GM18519 (cell line): ENCODE results near the gene SLC2A4.
A peak's percentile ranks its signal among the peaks of the same experiment; 100 is the strongest.
"Not testable (repeated sequence)": the region's sequence is repeated elsewhere in the genome, so short reads cannot be mapped to it uniquely, and the experiment has no call there.

ENCODE experiments used
- ATAC-seq: cut with Tn5 transposase; IDR thresholded peaks from one replicate; pipeline ENCODE4 v1.9.1; 2021; ENCODE audit warnings: mild to moderate bottlenecking, moderate library complexity; ENCODE audit not compliant: unreplicated experiment, low FRiP score

Gene SLC2A4

DNA sequence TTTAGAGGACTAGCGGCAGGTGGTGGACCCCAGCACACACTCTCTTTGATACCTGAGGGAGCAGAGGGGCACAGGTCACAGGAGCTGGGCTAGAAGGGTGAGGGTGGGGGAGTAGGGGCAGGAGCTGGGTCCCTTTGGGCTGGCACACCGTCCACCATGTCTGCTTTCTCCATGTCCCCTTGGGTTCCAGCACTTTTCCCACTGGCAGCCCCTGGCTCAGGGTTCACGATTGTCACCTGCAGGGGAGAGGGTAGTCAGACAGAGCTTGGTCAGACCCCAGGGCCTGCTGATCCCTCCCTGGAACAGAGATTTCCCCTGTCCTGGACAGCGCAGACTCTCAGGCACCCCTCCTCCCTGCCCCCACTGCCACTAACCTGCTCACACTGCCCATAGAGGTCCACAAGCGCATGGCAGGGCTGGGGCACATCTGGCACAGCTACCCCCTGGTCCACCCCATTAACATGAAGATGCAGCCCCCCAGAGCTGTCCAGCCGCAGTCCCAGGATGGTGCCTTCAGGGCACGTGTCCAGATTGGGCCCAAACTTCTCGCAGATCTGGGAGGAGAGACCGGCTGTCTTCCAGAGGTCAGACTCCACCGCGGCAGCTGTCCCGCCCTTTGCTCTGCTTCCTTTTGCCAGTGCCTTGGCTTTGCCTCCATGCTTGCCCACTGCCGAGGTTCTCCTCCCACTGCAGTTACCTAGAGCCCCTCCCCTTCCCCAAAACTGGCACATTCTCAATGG lies 36.8 kb downstream of the SLC2A4 start:
- ATAC-seq, result no peak

DNA sequence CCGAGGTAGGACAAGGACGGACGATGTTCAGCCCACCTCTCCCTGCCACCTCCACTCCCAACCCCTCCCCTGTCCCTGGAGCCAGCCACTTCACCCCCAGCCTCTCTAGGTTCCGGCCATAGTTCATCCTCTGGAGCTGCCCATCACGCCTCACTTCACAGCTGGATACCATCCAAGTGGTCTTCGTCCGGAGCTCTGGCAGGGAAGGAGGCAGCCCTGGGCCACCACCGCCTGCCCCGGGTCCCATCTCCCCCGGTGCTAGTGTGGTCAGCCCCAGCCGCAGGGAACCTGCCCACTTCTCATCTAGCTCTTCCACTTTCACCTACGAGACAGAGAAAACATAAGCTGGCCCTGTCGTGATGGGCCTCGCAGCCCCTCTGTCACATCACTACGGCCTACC lies 39.9 kb downstream of the SLC2A4 start:
- ATAC-seq, result no peak

DNA sequence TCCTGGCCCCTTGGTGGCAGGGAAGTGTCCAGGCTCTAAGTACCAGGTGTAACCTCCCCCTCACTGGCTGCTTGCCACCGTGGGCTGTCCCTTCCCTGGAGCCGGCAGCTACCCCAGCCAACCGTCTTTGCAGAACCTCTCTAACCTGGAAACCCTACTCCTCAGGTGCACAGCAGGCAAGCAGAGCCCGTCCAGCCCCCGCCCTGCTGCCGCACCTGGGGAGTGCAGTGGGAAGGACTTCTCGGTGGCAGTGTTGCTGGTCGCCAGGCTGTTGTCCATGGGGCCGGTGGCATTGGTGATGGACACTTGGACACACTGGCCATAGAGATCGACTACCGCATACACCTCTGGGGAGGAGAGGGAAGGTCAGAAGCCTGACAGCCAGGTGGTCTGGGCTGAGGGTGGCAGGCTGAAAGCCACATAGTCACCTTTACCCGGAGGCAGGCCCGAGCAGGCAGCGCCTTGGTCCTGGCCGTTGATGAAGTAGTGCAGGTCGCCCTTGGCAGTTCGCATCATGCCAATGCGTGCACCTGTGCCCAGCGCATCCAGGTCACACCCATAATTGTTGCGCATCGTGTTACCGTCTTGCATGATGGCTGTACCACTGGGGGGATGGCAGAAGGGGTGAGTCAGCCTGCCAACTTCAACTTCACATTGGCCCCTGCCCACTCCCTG lies 41.1 kb downstream of the SLC2A4 start:
- ATAC-seq, result no peak

DNA sequence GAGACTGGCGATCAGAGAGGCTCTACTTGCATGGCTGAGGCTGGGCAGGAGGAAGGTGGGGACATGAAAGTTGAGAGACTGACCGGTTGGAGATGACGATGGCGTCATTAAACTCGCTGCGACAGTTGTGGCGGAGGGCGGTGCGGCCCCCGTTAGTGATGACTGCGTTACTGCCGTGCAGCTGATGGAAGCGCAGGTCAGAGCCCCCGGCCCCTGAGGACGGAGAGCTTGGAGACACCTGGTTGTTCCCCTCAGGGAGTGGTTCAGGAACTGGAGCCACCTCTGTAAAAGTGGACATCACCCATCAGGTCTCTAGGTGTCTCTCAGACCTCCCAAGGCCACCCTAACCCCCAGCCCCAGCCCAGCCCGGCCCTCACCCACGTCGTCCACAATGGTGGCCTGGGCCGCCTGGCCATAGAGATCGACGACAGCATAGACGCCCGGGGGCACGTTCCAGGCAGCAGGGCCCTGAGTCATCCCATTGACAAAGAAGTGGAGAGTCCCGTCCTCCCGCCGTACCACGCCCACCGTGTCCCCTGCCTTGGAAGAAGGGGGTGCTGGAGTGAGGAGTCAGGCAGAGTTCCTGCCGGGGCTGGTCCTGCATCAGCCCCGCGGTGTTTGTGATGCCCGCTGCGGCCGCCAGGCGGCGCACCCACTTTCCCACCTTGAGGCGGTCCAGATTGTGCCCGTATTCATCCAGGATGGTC lies 42.4 kb downstream of the SLC2A4 start:
- ATAC-seq, result no peak

DNA sequence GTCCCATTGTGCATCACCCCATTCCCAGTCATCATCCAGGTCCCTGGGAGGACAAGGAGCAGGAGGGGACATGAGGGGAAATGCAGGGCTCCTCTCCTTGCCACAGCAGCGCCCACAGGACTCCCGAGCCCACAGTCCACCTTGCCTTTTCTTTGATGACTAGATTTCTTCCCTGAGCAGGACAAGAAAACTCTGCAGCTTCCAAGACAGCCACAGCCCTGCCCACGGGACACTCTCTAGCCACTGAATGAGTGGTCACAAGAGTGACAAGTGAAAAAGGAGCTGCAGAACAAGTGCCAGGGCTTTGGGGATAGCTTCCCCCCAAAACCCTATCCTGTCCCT lies 42.9 kb downstream of the SLC2A4 start:
- no peak for ATAC-seq

DNA sequence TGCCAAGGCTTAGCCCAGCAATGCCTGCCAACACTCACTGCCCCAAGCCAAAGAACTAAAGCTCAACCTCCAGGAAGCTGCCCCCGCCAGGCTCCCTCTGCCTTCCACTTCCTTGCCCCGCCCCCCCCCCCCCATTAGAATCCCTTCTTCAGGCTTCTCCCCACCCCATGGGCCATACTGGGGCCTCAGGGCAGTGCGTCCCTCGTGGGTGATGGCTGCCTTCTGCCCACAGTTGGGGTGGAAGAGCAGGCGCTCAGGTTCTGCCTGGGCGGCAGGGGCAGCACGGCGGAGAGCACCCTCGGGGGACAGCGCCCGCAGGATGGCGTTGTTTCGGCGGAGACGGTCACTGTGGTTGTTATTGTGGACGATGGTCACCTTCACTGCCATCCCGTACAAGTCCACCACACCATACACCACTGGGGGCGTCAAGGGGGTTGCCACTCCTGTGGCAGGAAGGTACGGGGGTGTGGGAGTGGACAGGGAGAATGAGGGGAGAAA lies 43.6 kb downstream of the SLC2A4 start:
- no peak for ATAC-seq

DNA sequence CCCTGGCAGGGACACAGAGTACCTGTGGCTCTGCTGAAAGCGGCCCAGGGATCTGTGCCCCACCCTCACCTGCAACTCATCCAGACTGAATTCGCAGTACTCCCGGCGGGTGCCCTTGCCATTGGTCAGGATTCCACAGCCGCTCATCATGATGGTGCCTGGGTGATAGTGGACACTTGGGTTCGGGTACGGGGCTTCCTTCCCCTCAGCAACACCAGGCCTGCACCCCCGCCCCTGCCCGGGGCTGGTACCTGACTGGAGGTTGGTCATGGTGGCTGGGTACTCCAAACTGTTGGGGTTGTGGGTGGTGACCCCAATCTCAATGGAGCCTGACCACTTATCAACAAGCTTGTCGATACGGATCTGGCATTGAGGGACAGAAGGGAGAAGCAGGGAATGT lies 44.7 kb downstream of the SLC2A4 start:
- ATAC-seq, result no peak

DNA sequence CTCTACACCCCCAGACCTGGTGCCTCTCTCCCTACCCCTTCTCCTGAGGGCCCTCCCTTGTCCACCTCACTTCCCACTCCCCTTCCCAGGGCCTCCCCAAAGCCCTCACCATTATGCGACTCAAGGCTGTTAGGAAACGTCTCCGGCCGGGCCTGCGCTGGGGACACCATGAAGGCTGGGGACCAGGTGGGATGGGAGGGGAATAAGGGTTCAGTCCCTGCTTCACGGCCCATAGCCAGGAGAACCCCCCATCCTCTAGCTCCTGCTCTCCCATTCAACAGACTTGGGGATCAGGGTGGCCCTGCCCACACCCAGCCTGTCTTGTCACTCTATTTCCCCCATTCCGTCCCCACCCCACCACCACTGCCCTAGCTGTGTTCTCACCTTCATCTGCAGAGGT lies 45.5 kb downstream of the SLC2A4 start:
- ATAC-seq, result no peak

DNA sequence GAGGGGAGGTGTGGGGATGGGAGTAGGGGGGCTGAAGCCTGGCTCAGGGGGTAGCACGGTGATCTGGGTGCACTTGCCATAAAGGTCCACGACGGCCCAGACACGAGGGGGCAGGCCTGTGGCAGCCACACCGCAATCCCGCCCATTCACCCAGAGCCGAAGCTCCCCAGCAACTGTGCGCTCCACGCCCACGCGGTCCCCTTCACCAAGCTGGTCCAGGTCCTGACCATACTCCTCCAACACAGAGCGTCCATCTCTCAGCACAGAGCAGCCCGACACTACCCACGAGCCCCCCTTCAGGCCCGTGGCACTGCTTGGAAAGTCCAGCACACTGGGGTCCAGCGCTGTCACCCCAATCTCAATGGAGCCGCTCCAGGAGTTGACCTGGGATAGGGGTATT lies 46.0 kb downstream of the SLC2A4 start:
- ATAC-seq, result no peak

DNA sequence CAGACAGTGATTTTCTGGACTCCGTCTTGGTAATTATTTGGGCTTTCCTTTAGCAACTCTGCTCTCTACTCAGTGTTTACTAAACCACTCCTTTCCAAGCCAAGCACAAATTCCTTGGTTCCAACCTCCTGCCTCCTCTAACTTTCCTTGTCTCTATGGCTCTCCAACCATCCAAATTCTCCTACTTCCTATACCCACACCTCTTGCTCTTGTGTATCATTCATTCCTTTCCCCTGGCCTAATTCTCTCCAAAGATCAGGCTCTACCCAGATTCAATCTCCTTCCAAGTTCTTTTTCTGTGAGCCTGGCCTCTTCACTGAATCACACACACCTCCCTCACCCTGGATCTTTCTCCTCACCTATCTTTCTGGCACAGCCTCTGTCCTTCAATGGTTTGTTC lies 46.5 kb downstream of the SLC2A4 start:
- no peak for ATAC-seq

DNA sequence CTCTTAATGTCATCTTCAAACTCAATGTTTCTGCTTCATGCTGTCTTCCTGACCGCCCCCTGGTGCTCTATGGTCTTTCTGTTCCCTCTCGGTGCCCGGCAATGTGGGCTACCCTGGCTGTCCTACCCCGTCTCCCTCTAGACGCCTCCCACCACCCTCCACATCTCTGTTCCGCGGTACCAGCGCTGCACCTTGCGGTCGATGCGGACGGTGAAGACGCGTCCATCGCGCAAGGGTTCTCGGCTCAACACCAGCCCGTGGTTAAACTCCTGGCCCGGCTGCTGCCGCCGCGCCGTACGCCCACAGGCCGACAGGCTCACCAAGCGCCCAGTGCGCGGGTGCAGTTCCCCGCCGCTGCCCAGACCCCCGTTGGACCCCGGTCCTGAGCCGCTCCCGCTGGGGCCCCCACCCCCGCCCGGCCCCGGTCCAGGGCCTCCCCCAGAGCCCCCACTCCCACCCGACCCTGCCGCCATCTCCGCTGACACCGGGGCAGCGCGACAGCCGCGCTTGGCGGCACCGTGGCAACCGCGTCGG lies 47.4 kb downstream of the SLC2A4 start, which contains the start of gene NEURL4:
Gene NEURL4, minus strand, starts transcription at position 496 of the 534 bp plus-strand sequence. Its CDS starts 23 bp downstream, at position 473.
- ATAC-seq, result peak; percentile 43

DNA sequence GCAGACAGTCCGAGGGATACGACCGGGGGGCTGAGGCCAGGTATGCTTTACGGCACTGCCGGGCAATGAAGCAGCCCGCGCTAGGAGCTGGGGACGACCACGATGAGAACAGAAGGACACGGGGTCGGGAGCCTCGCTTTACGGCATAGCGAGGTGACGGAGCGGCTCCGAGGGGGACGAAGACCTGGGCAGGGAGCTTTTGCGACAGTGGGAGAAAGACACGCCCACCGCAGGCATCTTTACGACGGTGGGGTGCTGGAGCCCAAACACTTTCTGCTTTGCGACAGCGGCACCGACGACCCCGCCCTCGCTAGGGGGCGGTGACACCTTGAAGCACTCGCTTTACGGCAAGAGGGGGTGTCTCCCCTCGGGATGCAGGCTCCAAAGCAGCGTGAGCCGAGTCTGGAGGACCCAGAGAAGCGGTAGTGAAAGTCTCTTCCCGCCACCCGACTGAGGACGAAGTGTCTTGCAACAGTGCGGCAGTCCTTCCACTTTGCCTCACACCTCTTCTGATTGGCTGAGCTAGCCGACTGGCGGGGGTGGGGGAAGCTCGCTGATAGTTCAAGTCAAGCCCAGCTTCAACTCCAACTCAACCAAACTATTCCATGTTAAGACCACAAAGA lies 48.0 kb downstream of the SLC2A4 start:
- ATAC-seq, result peak; percentile 40

DNA sequence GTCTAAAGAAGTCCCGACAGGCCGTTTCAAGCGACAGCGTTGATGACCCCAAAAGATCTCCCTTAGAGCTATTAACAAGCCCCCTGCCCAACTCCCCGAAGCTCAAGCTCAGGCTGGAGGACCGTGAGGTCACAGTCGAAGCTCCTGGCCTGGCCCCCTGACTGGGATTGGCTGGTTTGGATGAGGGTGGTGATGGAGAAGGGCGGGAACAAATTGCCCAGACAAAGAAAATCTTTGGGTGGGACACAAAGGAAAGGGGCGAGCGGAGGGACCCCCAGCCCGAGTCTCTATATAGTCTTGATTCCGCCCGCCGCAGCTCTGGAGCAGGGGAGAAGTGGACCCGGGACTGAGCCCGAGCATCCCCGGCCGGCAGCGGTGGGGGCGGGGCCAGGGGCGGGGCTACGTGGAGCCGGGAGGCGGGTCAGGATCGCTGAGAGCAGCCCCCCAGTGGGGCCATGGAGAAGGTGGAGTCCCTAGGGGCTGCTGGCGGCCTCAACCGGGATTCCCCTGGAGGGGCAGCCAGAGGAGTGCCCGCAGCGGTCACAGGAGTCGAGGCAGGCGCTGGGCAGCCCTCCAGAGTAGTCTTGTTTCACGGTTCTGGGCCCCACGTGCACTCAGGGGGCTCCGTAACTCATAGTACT lies 48.6 kb downstream of the SLC2A4 start:
- ATAC-seq, result peak; percentile 16

DNA sequence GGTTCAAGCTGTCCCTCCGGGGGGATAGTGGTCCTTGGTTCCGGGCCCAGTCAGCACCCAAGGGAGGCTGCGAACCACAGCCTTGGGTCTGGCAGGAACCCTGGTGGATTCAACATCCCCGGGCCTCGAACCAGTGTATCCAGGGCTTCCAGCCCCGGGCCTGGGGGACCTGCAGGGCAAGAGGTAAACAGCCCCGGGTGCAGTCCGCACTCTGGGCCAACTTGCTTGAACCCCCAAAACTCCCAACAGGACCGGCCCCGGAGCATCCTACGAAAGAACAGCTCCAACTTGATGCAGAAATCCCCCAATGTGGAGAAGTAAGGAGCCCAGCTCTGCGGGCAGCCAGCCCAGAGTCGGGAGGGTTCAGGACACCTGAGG lies 49.1 kb downstream of the SLC2A4 start:
- ATAC-seq, result no peak

DNA sequence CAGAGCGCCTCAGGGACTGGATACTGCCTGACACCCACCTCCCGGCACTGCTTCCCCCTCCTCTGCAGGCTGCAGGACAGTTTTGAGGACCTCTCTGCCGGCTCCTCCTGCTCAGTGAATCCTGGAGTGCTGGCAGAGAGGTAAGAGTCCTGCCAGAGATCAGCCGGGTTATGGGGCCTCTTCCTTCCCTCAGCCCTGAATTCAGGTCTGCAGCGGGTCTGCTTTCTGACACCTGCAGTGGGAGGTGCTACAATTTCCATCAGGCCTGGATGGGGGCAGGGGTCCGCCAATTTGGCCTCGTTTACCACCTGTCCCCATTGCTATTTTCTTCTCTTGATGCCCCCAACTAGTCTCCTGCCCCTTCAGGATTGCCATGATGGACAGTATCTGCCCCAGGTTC lies 50.6 kb downstream of the SLC2A4 start:
- no peak for ATAC-seq

DNA sequence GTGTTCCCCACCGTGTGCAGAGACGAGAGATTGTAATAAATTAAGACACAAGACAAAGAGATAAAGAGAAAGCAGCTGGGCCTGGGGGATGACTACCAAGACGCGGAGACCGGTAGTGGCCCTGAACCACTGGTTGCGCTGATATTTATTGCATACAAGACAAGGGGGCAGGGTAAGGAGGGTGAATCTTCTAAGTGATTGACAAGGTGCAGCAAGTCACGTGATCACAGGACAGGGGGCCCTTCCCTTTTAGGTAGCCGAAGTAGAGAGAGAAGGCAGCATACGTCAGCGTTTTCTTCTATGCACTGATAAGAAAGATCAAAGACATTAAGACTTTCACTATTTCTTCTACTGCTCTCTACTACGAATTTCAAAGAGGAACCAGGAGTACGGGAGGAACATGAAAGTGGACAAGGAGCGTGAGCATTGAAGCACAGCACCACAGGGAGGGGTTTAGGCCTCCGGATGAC lies 51.1 kb downstream of the SLC2A4 start:
- ATAC-seq, result not testable (repeated sequence)

DNA sequence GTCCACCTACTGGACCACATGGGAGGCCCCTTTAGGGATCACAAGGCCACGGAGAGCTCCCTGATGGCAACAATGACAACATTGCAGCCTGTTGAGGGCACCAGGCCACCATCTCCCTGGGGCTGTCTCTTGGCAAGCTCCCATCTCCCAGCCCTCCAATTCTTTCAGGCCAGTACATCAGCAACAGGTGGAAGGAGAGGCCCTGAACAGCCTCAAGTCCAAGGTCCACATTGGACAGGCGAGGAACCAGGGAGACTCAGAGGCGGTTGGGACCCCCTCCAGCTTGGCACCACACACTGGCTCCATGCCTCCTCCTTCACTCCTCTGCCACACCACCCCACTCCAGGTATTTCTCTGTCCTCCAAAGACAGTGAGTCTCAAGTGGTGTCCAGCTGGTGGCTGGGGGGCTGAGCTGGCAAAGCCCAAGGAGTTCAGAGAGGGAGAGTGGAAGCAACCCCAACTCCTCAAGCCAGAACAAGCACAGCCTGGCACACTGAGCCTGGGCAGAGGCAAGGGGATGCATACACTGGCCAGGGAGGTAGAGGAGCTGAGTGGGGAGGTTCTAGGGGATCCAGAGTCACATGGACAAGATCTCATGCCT lies 53.5 kb downstream of the SLC2A4 start:
- ATAC-seq, result no peak

DNA sequence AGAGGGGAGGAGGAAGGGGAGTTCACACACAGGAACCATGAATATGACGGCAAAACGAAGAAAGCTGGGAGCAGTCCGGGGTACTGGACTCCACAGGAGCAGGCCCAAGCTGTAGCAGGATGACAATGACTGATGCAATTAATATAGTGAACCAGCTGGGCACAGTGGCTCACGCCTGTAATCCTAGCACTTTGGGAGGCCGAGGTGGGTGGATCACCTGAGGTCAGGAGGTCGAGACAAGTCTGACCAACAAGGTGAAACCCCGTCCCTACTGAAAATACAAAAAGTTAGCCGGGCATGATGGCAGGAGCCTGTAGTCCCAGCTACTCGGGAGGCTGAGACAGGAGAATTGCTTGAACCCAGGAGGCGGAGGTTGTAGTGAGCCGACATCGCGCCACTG lies 54.2 kb downstream of the SLC2A4 start:
- ATAC-seq, result not testable (repeated sequence)

DNA sequence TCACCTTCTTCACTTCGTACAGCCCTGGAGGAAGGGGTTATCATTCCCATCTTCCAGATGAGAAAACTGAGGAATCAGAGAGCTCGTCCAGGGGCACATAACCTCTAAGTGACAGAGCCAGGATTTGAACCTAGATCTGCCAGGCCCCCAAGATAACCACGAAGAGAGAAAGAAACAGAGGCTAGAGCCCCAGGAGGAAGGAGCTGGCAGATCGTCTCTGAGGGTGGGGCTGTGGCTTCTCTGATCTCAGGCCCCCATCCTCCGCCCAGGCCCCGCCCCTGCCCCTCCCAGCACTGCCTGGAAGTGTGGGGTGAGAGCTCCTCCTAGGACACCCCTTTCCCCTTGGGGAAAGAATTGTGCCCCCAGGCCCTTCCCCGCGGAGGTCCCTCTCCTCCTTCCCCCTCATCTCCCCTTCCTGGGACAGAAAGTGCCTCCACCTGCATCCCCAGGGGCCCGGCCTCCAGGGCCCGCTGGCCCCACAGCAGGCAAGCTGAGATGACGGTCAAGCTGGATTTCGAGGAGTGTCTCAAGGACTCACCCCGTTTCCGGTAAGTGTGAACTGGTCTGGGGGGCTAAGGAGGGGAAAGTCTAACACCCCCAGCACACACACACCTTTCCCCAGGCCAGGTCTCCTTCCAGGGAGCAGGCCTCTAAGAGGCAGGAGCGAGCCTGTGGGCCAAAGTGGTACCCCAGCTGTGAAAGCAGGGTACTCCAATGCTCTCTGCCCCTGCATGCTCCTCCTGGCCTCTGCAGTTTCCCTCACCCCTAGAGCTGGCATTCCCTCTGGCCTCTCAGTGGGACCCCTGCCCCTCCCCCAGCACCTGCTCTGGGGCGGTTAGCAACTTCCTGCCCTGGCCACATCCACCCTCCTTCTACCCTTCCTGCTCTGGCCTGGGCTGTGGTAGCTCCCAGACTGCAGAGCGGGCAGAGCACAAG lies 55.0 kb downstream of the SLC2A4 start, which contains the start of gene ACAP1:
Gene ACAP1, plus strand, starts transcription at position 290 of the 936 bp plus-strand sequence. Its CDS starts 206 bp downstream, at position 496.
- ATAC-seq, result no peak
